ENCODE measurements around the gene MAST1.
"Not testable (repeated sequence)": the region's sequence is repeated elsewhere in the genome, so short reads cannot be mapped to it uniquely, and the experiment has no call there.

Gene MAST1

GRCh38 chr19:12896460-12896859 is 58.1 kb downstream of the MAST1 start:
- DNase-seq, result no peak

GRCh38 chr19:12899891-12900518 is 61.7 kb downstream of the MAST1 start:
- DNase-seq, result no peak

- DNase-seq, result no peak
Observed at GRCh38 chr19:12907166-12907565, 68.9 kb downstream of the MAST1 start.

GRCh38 chr19:12912571-12912970 is 74.3 kb downstream of the MAST1 start:
- DNase-seq, result no peak

DNA sequence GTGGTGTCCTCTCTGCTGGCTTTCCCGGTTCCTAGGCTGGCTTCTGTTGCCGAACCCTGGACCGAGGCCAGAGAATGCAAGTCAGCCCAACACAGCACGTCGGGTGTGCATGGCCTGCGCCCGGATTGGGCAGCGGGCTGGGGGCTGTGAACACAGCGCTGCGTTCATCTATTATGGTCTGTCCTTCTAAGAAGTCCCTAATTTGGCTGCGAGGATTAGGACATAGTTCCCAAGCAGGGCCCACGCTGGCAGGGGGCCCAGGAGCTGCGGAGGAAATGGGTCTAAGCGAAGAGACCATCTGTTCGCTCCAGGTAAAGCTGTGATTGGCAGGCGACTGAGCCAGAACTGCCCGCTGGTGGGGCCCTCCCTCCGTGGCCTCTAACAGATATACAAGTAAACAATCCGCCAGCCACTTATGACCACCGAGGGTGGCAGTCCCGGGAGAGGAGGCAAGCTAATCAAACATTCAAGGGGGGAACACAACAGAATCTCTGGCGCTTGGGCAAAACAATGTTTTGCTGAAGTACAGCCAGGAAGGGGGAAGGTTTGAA is 74.8 kb downstream of the MAST1 start:
- peak; percentile 65 for DNase-seq

- no peak for DNase-seq
Observed at GRCh38 chr19:12913851-12914690, 75.8 kb downstream of the MAST1 start.

GRCh38 chr19:12915860-12916259 is 77.5 kb downstream of the MAST1 start:
- not testable (repeated sequence) for DNase-seq

DNA sequence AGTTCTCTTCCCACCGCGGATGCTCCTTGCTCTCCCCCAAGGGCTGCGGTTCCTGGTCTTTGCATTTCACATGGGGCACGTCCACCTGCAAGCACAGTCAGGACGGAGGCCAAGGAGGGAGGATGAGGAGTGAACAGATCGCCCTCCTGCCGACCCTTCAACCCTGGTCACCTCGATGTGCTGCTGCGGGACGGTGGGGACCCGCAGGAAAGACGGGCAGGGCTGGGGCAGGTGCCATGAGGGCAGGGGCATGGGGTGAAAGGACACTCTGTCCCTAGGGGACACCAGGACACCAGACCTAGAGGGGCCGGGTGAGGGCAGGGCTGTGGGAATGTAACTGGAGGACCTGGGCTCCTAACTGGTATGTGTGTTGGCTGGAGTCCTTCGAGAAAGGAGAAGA is 79.9 kb downstream of the MAST1 start:
- no peak for DNase-seq

GRCh38 chr19:12921047-12921446 is 82.7 kb downstream of the MAST1 start:
- no peak for DNase-seq

GRCh38 chr19:12922959-12923358 is 84.6 kb downstream of the MAST1 start:
- DNase-seq, result no peak

All from right kidney (tissue), 1 donor.